Calu3 (cell line): ENCODE results near the gene LCNL1. TPM values are rescaled to one million over a fixed set of nuclear protein-coding genes. Genes with fewer than 3 reads are reported as not detected.
A peak's percentile ranks its signal among the peaks of the same experiment; 100 is the strongest.

Source experiments
- BruUV-seq: library from RNA; stranded (reverse); fragments of 400-500 nt; replicated peaks from 2 replicates; lab custom pipeline; 2021; lab: Mats Ljungman, UMichigan
- CTCF ChIA-PET: fragments of 300-600 bp; sonication (Branson Sonifier 250); formaldehyde crosslinking; loops from one replicate; lab custom pipeline; 2022; ENCODE audit warnings: antibody characterized with exemption; lab: Charles Lee
- DNase-seq: peaks from one replicate; pipeline ENCODE4 v3.0.0; 2022
- H3K27ac Mint-ChIP-seq: one replicate; pipeline ENCODE4 v1.8.0; 2022; ENCODE audit warnings: mixed read lengths; ENCODE audit not compliant: unreplicated experiment
- H3K27me3 Mint-ChIP-seq: one replicate; pipeline ENCODE4 v1.8.0; 2022; ENCODE audit warnings: mixed read lengths; ENCODE audit not compliant: unreplicated experiment
- H3K36me3 Mint-ChIP-seq: one replicate; pipeline ENCODE4 v1.8.0; 2022; ENCODE audit warnings: mild to moderate bottlenecking, moderate library complexity, mixed read lengths; ENCODE audit not compliant: insufficient read depth, unreplicated experiment
- H3K4me1 Mint-ChIP-seq: one replicate; pipeline ENCODE4 v1.8.0; 2022; ENCODE audit warnings: mild to moderate bottlenecking, low read depth, mixed read lengths; ENCODE audit not compliant: unreplicated experiment
- H3K4me3 Mint-ChIP-seq: one replicate; pipeline ENCODE4 v1.8.0; 2022; ENCODE audit warnings: mild to moderate bottlenecking, low read depth, moderate library complexity, mixed read lengths; ENCODE audit not compliant: unreplicated experiment
- H3K9me3 Mint-ChIP-seq: one replicate; pipeline ENCODE4 v1.8.0; 2022; ENCODE audit warnings: low read depth, mixed read lengths; ENCODE audit not compliant: unreplicated experiment
- CTCF ChIP-seq: fragments of 200-600 bp; IDR thresholded peaks from one replicate; pipeline ENCODE4 v1.8.0; 2022; ENCODE audit warnings: antibody characterized with exemption; ENCODE audit not compliant: unreplicated experiment
- intact Hi-C: fragments of 100-400 bp; cut with micrococcal nuclease; formaldehyde crosslinking; loops from one replicate; pipeline ENCODE4 v1.10.0; 2022; ENCODE audit not compliant: unreplicated experiment
- total RNA-seq: library from RNA; stranded (reverse); gene quantifications from 2 replicates; pipeline ENCODE4 v1.2.3, GENCODE V29; 2022

Gene LCNL1
- total RNA-seq, 1 experiment from 2014 or later: not detected

- H3K27ac Mint-ChIP-seq: no peak overlapping the region
- no TSS peak for BruUV-seq
- intact Hi-C loops: no loop called here
Measured at GRCh38 chr9:137029058-137029936, 46.5 kb downstream of the LCNL1 start.

GRCh38 chr9:137030006-137030405, 47.2 kb downstream of the LCNL1 start:
- H3K27ac Mint-ChIP-seq: no peak overlapping the region
- intact Hi-C loops: no loop called here
- no peak for TF ChIP-seq CTCF
- H3K36me3 Mint-ChIP-seq: peaks cover 18% of the 10 kb centered on the region
- H3K4me3 Mint-ChIP-seq: no peak overlapping the region
- H3K27me3 Mint-ChIP-seq: no peaks in the 10 kb centered on the region
- H3K4me1 Mint-ChIP-seq: peaks cover 8% of the 10 kb centered on the region
- BruUV-seq: no TSS peak
- DNase-seq: no peak
- no peaks in the 10 kb centered on the region for H3K9me3 Mint-ChIP-seq
- CTCF ChIA-PET: interaction anchor here (0.5 to 2.1 kb wide), 13 partner anchors 12 to 239 kb away, joined by 3 to 20 read pairs (median 3); partner anchors contain the start of genes AJM1, FBXW5, NPDC1 and TMEM141

More at GRCh38 chr9:137029058-137029936, 46.5 kb downstream of the LCNL1 start:
- Mint-ChIP-seq H3K4me1 (peaks cover under 1% of the 10 kb centered on the region), H3K27me3 (no peaks in the 10 kb centered on the region), H3K4me3 (peak overlapping the region; percentile 63), H3K9me3 (no peaks in the 10 kb centered on the region), H3K36me3 (peaks cover 18% of the 10 kb centered on the region)
- DNase-seq: peak; percentile 79
- TF ChIP-seq CTCF: no peak
- CTCF ChIA-PET: interaction anchor here (0.5 to 2.1 kb wide), 13 partner anchors 12 to 239 kb away, joined by 3 to 20 read pairs (median 3); partner anchors contain the start of genes AJM1, FBXW5, NPDC1 and TMEM141

- intact Hi-C loops: no loop called here
- no peaks in the 10 kb centered on the region for H3K27me3 Mint-ChIP-seq
- TF ChIP-seq CTCF: no peak
Measured at GRCh38 chr9:137030538-137031527, 48.0 kb downstream of the LCNL1 start.

More at GRCh38 chr9:137030538-137031527, 48.0 kb downstream of the LCNL1 start:
- peaks cover 8% of the 10 kb centered on the region for H3K4me1 Mint-ChIP-seq
- H3K9me3 Mint-ChIP-seq: no peaks in the 10 kb centered on the region
- peaks cover 19% of the 10 kb centered on the region for H3K36me3 Mint-ChIP-seq
- H3K4me3 Mint-ChIP-seq: no peak overlapping the region
- BruUV-seq: no TSS peak
- no peak overlapping the region for H3K27ac Mint-ChIP-seq
- CTCF ChIA-PET: interaction anchor here (0.5 to 2.1 kb wide), 4 partner anchors 38 to 206 kb away, joined by 3 to 10 read pairs (median 3); partner anchors contain the start of gene PAXX
- DNase-seq: no peak
